Esophagus muscularis mucosa (tissue), 4 donors: ENCODE measurements around the gene ELF2. TPM values are rescaled to one million over a fixed set of nuclear protein-coding genes. Genes with fewer than 3 reads are reported as not detected.
"Not testable (repeated sequence)": the region's sequence is repeated elsewhere in the genome, so short reads cannot be mapped to it uniquely, and the experiment has no call there.

ENCODE experiments used
- DNase-seq: peaks from one replicate; pipeline ENCODE4 v3.0.0-alpha.2; 2017; ENCODE audit errors: extremely low spot score
- H3K27ac ChIP-seq, 4 donors: fragments of 200-600 bp; sonication (generic); replicated peaks in 1 of 4; 1 replicate in 3 of 4; 2 replicates in 1 of 4; pipeline ENCODE4 v1.5.1; 2016 to 2019; ENCODE audit warnings: mild to moderate bottlenecking in 1 of 4
- H3K27me3 ChIP-seq, 4 donors: fragments of 200-600 bp; sonication (generic); one replicate each; pipeline versions ENCODE4 v1.5.1 to v1.6.0; 2016 to 2019
- H3K36me3 ChIP-seq, 4 donors: fragments of 200-600 bp; sonication (generic); one replicate each; pipeline ENCODE4 v1.5.1; 2016 to 2019
- H3K4me1 ChIP-seq, 4 donors: fragments of 200-600 bp; sonication (generic); one replicate each; pipeline ENCODE4 v1.5.1; 2016 to 2019
- H3K4me3 ChIP-seq, 4 donors: fragments of 200-600 bp; sonication (generic); 1 replicate in 2 of 4; 2 replicates in 2 of 4; pipeline ENCODE4 v1.5.1; 2016 to 2019; ENCODE audit warnings: mild to moderate bottlenecking in 4 of 4, moderate library complexity in 1 of 4
- H3K9me3 ChIP-seq, 4 donors: fragments of 200-600 bp; sonication (generic); 1 replicate in 3 of 4; 2 replicates in 1 of 4; pipeline ENCODE4 v1.5.1; 2016 to 2019
- CTCF ChIP-seq, 3 experiments: fragments of 200-600 bp in 2 of 3; fragments of 450-650 bp in 1 of 3; sonication (generic) in 2 of 3; IDR thresholded peaks; one replicate each; pipeline ENCODE4 v1.5.1; 2017 to 2019; ENCODE audit warnings: antibody characterized with exemption in 3 of 3, mild to moderate bottlenecking in 2 of 3, moderate library complexity in 1 of 3
- EP300 ChIP-seq: sonication (generic); formaldehyde crosslinking; IDR thresholded peaks from one replicate; pipeline ENCODE4 v1.6.1; 2017; ENCODE audit warnings: antibody characterized with exemption
- POLR2A ChIP-seq: fragments of 450-650 bp; IDR thresholded peaks from one replicate; pipeline ENCODE4 v1.6.1; 2017; ENCODE audit warnings: antibody characterized with exemption, moderate library complexity, mild to moderate bottlenecking, low read depth
- POLR2AphosphoS5 ChIP-seq, 2 donors: sonication (generic); formaldehyde crosslinking; IDR thresholded peaks; one replicate each; pipeline ENCODE4 v1.6.1; 2017; ENCODE audit warnings: antibody characterized with exemption in 2 of 2
- WGBS: methylation state at CpG from one replicate; pipeline ENCODE4 v1.1.5; 2018; 5-methylcytosine and 5-hydroxymethylcytosine counted together
- intact Hi-C: fragments of 100-400 bp; cut with DNase I; formaldehyde crosslinking; loops from one replicate; pipeline ENCODE4 v1.15.1; 2023
- total RNA-seq, 4 donors: library from RNA; depleted of rRNA; stranded (reverse); fragments of >200 nt; gene quantifications; one replicate each; pipeline versions ENCODE4 v1.1.0 to v1.2.1, GENCODE V29; 2016

Gene ELF2
- total RNA-seq, 4 donors from 2014 or later, result 52.3 to 68.5 (median 60.7) TPM

- TF ChIP-seq CTCF (IDR thresholded peaks at IDR 0.05), result no peak
- no peak for TF ChIP-seq POLR2AphosphoS5 (IDR thresholded peaks at IDR 0.05)
- no peak for TF ChIP-seq EP300
- no peak for TF ChIP-seq POLR2A
- intact Hi-C loops, result no loop called here
- DNase-seq, result no peak
- WGBS, result 90% methylated on average over 4 of the region's 4 CpGs
- H3K4me1 ChIP-seq, result peaks cover 53 to 82% (median 79%) of the 10 kb centered on the region in 4 donors
- no peak overlapping the region for H3K4me3 ChIP-seq
- no peaks in the 10 kb centered on the region for H3K36me3 ChIP-seq
- H3K9me3 ChIP-seq, result no peaks in the 10 kb centered on the region
- no peaks in the 10 kb centered on the region for H3K27me3 ChIP-seq
- peak overlapping the region; percentile 90 to 97 (median 96) for H3K27ac ChIP-seq
Measured at GRCh38 chr4:139078926-139079325, 98.1 kb downstream of the ELF2 start.

- TF ChIP-seq EP300 (no peak), POLR2AphosphoS5 (IDR thresholded peaks at IDR 0.05) (no peak), CTCF (IDR thresholded peaks at IDR 0.05) (no peak), POLR2A (no peak)
- peak overlapping the region; percentile 90 to 97 (median 96) for H3K27ac ChIP-seq
- peaks cover 0 to 6% (median 2%) of the 10 kb centered on the region in 4 donors for H3K36me3 ChIP-seq
- H3K4me1 ChIP-seq, result peaks cover 53 to 93% (median 87%) of the 10 kb centered on the region in 4 donors
- H3K27me3 ChIP-seq, result no peaks in the 10 kb centered on the region
- no peak for DNase-seq
- H3K4me3 ChIP-seq, result peak overlapping the region in 2 of 4 donors; percentile 20 to 27
- WGBS, result 28% methylated on average over 1 of the region's 1 CpG
- H3K9me3 ChIP-seq, result no peaks in the 10 kb centered on the region
- intact Hi-C loops, result no loop called here
Measured at GRCh38 chr4:139077567-139078355, 99.3 kb downstream of the ELF2 start.

- WGBS, result 64% methylated on average over 1 of the region's 1 CpG
- H3K4me1 ChIP-seq, result peaks cover 39 to 88% (median 79%) of the 10 kb centered on the region in 4 donors
Measured at GRCh38 chr4:139076016-139076744, 100.8 kb downstream of the ELF2 start.

GRCh38 chr4:139060591-139060990, 116.4 kb downstream of the ELF2 start:
- no peak for DNase-seq
- no peak overlapping the region for H3K4me3 ChIP-seq
- peaks cover 4 to 18% (median 16%) of the 10 kb centered on the region in 4 donors for H3K4me1 ChIP-seq
- peaks cover 40 to 91% (median 70%) of the 10 kb centered on the region in 4 donors for H3K36me3 ChIP-seq
- no peak for TF ChIP-seq EP300
- TF ChIP-seq POLR2AphosphoS5 (IDR thresholded peaks at IDR 0.05), result no peak
- no peak for TF ChIP-seq CTCF (IDR thresholded peaks at IDR 0.05)
- no peak for TF ChIP-seq POLR2A
- intact Hi-C loops, result no loop called here
- no peaks in the 10 kb centered on the region for H3K27me3 ChIP-seq
- H3K27ac ChIP-seq, result no peak overlapping the region
- H3K9me3 ChIP-seq, result no peaks in the 10 kb centered on the region
- WGBS, result 95% methylated on average over 3 of the region's 3 CpGs

More at GRCh38 chr4:139076016-139076744, 100.8 kb downstream of the ELF2 start:
- H3K36me3 ChIP-seq, result peaks cover 2 to 22% (median 9%) of the 10 kb centered on the region in 4 donors
- TF ChIP-seq EP300 (no peak), POLR2A (no peak), CTCF (IDR thresholded peaks at IDR 0.05) (no peak), POLR2AphosphoS5 (IDR thresholded peaks at IDR 0.05) (no peak)
- H3K4me3 ChIP-seq, result peak overlapping the region in 2 of 4 donors; percentile 20 to 27
- H3K9me3 ChIP-seq, result no peaks in the 10 kb centered on the region
- no peak for DNase-seq
- no peaks in the 10 kb centered on the region for H3K27me3 ChIP-seq
- intact Hi-C loops, result no loop called here
- H3K27ac ChIP-seq, result peak overlapping the region; percentile 77 to 97 (median 93)

GRCh38 chr4:139059026-139059425, 118.0 kb downstream of the ELF2 start:
- Histone ChIP-seq H3K36me3 (peaks cover 34 to 80% (median 61%) of the 10 kb centered on the region in 4 donors), H3K4me1 (peaks cover 16 to 34% (median 30%) of the 10 kb centered on the region in 4 donors)
- H3K4me3 ChIP-seq, intact Hi-C loops, H3K27me3 ChIP-seq, H3K9me3 ChIP-seq, H3K27ac ChIP-seq, DNase-seq: not testable (repeated sequence)
- WGBS, result 82% methylated on average over 4 of the region's 4 CpGs
